ENCODE results near the gene SBF2.

The SBF2 gene

DNA sequence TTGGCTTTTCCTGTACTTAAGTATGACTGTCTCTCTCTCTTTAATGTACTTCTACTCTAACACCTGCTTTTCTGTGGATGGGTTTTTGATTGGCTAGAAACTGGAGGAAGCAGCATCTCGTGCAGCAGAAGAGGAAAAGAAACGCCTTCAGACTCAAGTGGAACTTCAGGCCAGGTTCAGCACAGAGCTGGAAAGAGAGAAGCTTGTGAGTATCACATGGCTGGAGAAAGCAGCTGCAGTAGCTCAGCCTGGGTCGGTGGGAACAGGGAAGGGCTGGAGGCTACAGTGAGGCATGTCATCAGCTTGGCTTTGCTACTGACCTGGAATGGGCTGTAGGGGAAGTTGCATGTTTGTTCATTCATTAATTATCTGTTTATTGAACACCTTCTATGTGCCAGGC is 555.9 kb downstream of the SBF2 start:
- in situ Hi-C loops (cut with HindIII; ENCODE audit: low sequenced_read_pairs): no loop called here
- DNase-seq (ENCODE audit: low read depth, low spot score): no peak
- H3K4me3 ChIP-seq (ENCODE audit: low read depth, low read length): no peak overlapping the region
- TF ChIP-seq, protein P1, sequence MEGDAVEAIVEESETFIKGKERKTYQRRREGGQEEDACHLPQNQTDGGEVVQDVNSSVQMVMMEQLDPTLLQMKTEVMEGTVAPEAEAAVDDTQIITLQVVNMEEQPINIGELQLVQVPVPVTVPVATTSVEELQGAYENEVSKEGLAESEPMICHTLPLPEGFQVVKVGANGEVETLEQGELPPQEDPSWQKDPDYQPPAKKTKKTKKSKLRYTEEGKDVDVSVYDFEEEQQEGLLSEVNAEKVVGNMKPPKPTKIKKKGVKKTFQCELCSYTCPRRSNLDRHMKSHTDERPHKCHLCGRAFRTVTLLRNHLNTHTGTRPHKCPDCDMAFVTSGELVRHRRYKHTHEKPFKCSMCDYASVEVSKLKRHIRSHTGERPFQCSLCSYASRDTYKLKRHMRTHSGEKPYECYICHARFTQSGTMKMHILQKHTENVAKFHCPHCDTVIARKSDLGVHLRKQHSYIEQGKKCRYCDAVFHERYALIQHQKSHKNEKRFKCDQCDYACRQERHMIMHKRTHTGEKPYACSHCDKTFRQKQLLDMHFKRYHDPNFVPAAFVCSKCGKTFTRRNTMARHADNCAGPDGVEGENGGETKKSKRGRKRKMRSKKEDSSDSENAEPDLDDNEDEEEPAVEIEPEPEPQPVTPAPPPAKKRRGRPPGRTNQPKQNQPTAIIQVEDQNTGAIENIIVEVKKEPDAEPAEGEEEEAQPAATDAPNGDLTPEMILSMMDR (IDR thresholded peaks at IDR 0.05; ENCODE audit: low read depth, low read length): no peak

DNA sequence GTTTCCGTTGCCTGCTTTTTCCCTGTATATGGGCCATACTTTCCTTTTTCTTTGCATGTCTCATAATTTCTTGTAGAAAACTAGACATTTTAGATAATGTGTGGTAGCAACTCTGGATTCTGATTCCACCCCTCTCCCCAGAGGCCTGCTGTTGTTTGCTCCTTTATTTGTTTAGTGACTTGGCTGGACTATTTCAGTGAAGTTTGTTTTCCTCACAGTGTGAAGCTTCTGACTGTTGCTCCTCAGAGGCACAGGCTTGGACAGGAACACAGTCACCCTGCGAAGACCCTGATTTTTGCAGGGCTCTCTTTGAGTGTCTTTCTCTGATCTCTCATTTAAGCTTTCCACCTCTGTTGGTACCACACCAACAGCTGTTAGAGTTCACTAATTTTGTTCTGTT is 557.7 kb downstream of the SBF2 start:
- peak; percentile 33 for DNase-seq (ENCODE audit: low read depth, low spot score)
- in situ Hi-C loops (cut with HindIII; ENCODE audit: low sequenced_read_pairs): no loop called here
- TF ChIP-seq, protein P1 (IDR thresholded peaks at IDR 0.05; ENCODE audit: low read depth, low read length): no peak
- no peak overlapping the region for H3K4me3 ChIP-seq (ENCODE audit: low read depth, low read length)

DNA sequence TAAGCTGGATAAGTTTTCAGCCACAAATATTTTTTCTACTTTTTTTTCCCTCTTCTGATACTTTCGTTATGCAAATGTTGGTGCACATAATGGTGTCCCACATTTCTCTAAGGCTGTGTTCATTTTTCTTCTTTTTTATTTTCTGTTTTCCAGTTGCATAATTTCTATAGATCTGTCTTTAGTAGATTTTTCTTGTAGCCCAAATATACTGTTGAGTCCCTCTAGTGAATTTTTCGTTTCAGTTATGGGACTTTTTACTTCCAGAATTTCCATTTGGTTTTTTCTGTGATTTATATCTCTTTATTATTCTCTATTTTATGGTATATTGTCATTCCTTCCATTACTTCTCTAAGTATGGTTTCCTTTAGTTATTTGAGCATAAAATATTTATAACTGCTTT is 558.1 kb downstream of the SBF2 start:
- in situ Hi-C loops (cut with HindIII; ENCODE audit: low sequenced_read_pairs): no loop called here
- DNase-seq (ENCODE audit: low read depth, low spot score): no peak

DNA sequence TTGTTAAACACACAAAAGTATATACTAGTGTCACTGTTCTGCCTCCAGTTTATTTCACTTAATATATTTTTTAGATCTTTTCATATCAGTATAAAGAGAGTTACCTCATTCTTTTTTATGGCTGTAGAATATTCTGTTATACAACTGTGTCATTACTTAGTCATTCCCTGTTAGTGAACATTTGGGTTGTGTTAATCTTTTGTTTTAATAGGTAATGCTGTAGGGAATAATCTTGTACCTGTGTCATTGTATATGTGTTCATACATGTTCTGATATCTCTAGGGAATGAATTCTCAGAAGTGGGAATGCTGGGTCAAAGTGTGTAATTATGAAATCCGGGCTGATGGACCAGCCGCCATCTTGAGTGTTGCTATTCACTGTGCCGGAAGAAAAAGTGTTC is 558.8 kb downstream of the SBF2 start:
- TF ChIP-seq, protein P1 (IDR thresholded peaks at IDR 0.05; ENCODE audit: low read depth, low read length): no peak
- no peak overlapping the region for H3K4me3 ChIP-seq (ENCODE audit: low read depth, low read length)
- DNase-seq (ENCODE audit: low read depth, low spot score): no peak
- in situ Hi-C loops (cut with HindIII; ENCODE audit: low sequenced_read_pairs): no loop called here

More for the DNA sequence above, 558.1 kb downstream of the SBF2 start:
- TF ChIP-seq, protein P1 (IDR thresholded peaks at IDR 0.05; ENCODE audit: low read depth, low read length): no peak
- H3K4me3 ChIP-seq (ENCODE audit: low read depth, low read length): no peak overlapping the region

DNA sequence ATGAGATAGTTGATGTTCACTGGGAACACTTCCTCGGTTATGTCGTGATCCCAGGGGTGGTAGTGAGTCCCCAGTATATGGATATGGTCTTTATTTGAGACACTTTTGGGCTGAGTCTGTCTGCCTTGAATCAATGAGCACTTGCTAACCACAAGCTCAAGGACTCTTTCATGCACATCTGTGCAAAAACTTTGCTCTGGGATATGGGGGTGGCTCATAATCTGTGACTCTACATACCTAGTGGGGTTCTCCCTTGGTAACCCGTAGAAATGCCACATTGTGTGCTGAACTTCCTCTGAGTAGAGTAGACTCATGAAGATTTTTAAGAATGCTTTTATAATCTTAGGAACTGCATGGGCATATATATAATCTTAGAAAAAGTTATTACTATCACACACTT is 560.8 kb downstream of the SBF2 start:
- DNase-seq (ENCODE audit: low read depth, low spot score): no peak
- in situ Hi-C loops (cut with HindIII; ENCODE audit: low sequenced_read_pairs): no loop called here
- H3K4me3 ChIP-seq (ENCODE audit: low read depth, low read length): no peak overlapping the region
- TF ChIP-seq, protein P1 (IDR thresholded peaks at IDR 0.05; ENCODE audit: low read depth, low read length): no peak

DNA sequence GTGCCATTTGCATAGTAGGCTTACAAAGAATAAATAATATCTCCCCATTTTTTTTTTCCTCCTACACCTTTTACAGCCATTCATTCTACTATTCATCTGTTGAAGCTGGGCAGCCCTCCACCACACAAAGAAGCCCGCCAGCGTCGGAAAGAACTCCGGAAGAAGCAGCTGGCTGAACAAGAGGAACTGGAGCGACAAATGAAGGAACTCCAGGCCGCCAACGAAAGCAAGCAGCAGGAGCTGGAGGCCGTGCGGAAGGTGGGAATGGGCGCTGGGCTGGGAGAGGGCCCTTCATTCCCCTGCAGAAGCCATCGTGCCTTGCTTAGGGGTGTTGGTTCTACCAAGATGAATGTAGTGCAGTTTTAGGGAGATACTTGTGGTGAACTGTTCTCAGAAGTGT is 561.6 kb downstream of the SBF2 start:
- no peak overlapping the region for H3K4me3 ChIP-seq (ENCODE audit: low read depth, low read length)
- TF ChIP-seq, protein P1 (IDR thresholded peaks at IDR 0.05; ENCODE audit: low read depth, low read length): no peak
- DNase-seq (ENCODE audit: low read depth, low spot score): no peak
- in situ Hi-C loops (cut with HindIII; ENCODE audit: low sequenced_read_pairs): no loop called here

- H3K4me3 ChIP-seq (ENCODE audit: low read depth, low read length): no peak overlapping the region
- TF ChIP-seq, protein P1 (IDR thresholded peaks at IDR 0.05; ENCODE audit: low read depth, low read length): no peak
- in situ Hi-C loops (cut with HindIII; ENCODE audit: low sequenced_read_pairs): no loop called here
- DNase-seq (ENCODE audit: low read depth, low spot score): no peak
Measured at GRCh38 chr11:9731256-9731655, 562.8 kb downstream of the SBF2 start.

Measured in astrocyte of the spinal cord (primary cell).